ENCODE data around the gene METTL9. TPM values are rescaled to one million over a fixed set of nuclear protein-coding genes. Genes with fewer than 3 reads are reported as not detected.
"Not testable (repeated sequence)": the region's sequence is repeated elsewhere in the genome, so short reads cannot be mapped to it uniquely, and the experiment has no call there.

The METTL9 gene
- total RNA-seq, 1 experiment from 2014 or later, result 190 TPM

GRCh38 chr16:21610006-21610544 lies 10.7 kb downstream of the METTL9 start:
- no peak for DNase-seq (ENCODE audit: low read depth)

DNA sequence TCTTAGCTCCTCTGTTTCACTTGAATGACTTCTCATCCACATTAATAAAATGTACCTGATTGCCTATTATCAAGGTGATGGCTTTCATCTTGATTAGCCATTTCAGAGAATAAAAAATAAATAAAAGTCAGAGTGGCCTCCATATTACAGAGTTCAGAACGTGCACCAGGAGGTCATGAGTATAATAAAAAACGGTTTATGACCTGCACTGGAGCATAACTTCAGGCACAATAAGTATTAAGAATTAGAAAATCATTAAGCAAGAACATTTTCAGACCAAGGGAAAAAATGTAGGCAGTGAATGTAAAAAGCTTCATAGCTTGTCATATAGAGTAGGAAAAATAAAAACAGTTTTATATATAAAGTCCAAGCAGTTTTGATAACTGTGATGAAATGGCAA lies 11.4 kb downstream of the METTL9 start:
- DNase-seq (ENCODE audit: low read depth), result no peak

DNA sequence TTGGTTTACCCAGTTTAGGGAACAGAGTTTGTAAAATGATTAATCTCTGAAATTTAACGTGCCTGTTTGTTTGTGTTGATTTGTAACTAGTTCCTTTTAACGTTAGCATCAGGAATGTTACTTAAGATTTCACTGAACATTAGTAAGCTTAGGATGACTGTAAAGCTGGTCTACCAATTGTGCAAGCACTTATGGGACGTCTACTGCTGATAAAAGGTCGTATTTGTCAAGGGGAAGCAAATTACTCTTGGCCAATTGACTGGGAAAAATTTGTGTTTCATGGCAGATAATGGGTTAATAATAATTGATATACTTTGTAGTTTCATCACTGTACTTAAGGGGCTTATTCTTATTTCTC lies 11.8 kb downstream of the METTL9 start:
- DNase-seq (ENCODE audit: low read depth), result no peak

- no peak for DNase-seq (ENCODE audit: low read depth)
Measured at GRCh38 chr16:21611556-21612384, 12.4 kb downstream of the METTL9 start.

DNA sequence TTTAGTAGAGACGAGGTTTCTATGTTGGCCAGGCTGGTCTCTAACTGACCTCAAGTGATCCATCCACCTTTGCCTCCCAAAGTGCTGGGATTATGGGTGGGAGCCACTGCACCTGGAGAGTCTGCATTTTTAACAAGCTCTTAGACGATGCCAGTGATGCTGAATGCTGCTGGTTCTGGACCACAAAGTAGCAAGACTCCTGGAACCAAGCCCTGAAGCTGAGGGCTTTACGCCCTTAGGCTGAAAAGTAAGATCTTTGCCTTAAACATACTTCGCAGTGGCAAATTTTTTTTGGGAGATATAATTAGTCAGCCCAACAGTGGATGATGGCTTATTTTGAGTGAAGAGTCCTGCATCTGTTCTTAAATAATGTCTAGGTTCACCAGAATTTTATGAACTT lies 14.0 kb downstream of the METTL9 start:
- no peak for DNase-seq (ENCODE audit: low read depth)

- DNase-seq (ENCODE audit: low read depth), result no peak
Measured at GRCh38 chr16:21613781-21614180, 14.4 kb downstream of the METTL9 start.

- no peak for DNase-seq (ENCODE audit: low read depth)
Measured at GRCh38 chr16:21614896-21615295, 15.5 kb downstream of the METTL9 start.

- no peak for DNase-seq (ENCODE audit: low read depth)
Measured at GRCh38 chr16:21617607-21618006, 18.2 kb downstream of the METTL9 start.

DNA sequence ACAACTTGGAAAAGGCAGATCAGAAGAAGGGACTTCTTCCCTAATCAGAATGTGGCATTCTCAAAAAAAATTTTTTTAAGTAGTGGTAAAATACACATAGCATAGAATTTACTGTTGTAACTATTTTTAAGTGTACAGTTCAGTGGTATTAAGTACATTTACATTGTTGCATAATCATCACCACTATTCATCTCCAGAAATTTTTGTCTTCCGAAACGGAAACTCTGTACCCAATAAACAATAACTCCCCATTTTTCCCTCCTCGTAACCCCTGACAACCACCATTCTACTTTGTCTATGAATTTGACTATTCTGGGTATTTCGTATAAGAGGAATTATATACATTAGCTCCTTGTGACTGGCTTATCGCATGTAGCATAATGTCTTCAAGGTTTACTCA lies 18.9 kb downstream of the METTL9 start:
- DNase-seq (ENCODE audit: low read depth), result no peak

- DNase-seq (ENCODE audit: low read depth), result no peak
Measured at GRCh38 chr16:21619765-21620425, 20.5 kb downstream of the METTL9 start.

DNA sequence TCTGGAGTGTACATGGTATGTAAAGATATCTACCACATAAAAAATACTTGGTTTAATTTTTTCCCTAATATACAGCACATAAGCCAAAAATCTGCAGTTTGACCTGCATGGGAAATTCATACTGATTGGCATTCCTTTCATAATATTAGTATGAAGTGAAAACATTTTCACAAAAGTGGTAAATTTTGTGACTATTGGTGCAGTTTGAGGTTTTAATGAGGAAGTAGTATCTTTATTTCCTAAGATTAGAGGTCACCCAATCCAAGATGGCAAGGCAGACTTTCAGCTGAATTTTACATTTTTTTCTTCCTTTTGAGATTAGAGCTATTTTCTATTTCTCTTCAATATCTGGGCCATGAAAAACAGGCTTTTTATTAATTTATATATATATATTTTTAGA lies 21.2 kb downstream of the METTL9 start:
- no peak for DNase-seq (ENCODE audit: low read depth)

DNA sequence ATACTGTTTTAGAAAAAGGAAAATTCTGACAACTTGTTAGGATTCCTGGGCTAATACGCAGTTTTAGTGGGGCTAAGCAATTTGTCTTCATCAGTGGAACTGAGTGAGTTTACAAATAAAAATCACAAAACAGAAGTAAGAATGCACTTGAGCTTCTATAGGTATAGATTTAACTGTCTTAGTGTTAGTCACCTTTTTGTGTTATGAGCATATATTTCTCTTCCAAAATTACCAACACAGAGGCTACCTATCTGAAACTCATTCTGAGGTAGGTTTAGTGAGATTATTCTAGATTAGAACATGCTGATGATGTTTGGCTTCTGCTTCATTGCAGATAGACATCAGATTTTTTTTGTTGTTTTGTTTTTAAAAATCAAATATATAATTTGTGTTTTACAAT lies 23.2 kb downstream of the METTL9 start:
- no peak for DNase-seq (ENCODE audit: low read depth)

GRCh38 chr16:21625026-21625425 lies 25.6 kb downstream of the METTL9 start:
- DNase-seq (ENCODE audit: low read depth), result no peak

- DNase-seq (ENCODE audit: low read depth), result peak; percentile 72
Measured at GRCh38 chr16:21626659-21627277, 27.4 kb downstream of the METTL9 start.

GRCh38 chr16:21628121-21628726 lies 28.8 kb downstream of the METTL9 start:
- DNase-seq (ENCODE audit: low read depth), result no peak

GRCh38 chr16:21628772-21629171 lies 29.4 kb downstream of the METTL9 start:
- peak; percentile 52 for DNase-seq (ENCODE audit: low read depth)

GRCh38 chr16:21629616-21630539 lies 30.5 kb downstream of the METTL9 start:
- DNase-seq (ENCODE audit: low read depth), result not testable (repeated sequence)

- not testable (repeated sequence) for DNase-seq (ENCODE audit: low read depth)
Measured at GRCh38 chr16:21630866-21631265, 31.5 kb downstream of the METTL9 start.

DNA sequence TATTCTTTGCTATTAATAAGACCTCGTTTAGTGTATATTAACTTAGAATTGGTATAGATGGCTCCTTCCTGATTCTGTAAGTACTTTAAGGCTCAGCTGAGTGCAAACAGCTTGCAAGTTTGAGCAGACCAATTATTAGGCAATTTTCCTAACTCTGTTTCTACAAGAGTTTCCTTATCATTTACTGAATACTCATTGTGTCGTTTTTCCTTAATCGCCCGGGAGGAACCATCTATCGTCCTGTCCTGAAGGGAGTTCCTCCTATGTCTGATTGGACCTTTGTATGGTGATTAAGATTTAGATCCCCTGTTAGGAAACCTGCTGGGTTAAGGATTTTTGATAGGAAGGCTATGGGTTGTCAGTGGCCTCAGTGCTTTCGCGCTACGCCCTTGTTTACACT lies 32.0 kb downstream of the METTL9 start:
- DNase-seq (ENCODE audit: low read depth), result not testable (repeated sequence)

GRCh38 chr16:21631951-21632575 lies 32.7 kb downstream of the METTL9 start:
- not testable (repeated sequence) for DNase-seq (ENCODE audit: low read depth)

Data from LHCN-M2 (cell line).